ENCODE results near the gene MIA. TPM values are rescaled to one million over a fixed set of nuclear protein-coding genes. Genes with fewer than 3 reads are reported as not detected.

The MIA gene
- total RNA-seq, 4 donors from 2014 or later: not detected

GRCh38 chr19:40777645-40777936 lies 2.3 kb downstream of the MIA start:
- ATAC-seq (no peak), DNase-seq (no peak)
- in situ Hi-C loops (cut with MboI; ENCODE audit: low sequenced_read_pairs in 4 of 4): no loop called here
- Histone ChIP-seq H3K4me3 (peak overlapping the region; percentile 73 to 93 (median 84)), H3K27me3 (no peaks in the 10 kb centered on the region), H3K36me3 (no peaks in the 10 kb centered on the region), H3K9me3 (no peaks in the 10 kb centered on the region), H3K27ac (peak overlapping the region; percentile 93 to 99 (median 98)), H3K4me1 (peaks cover 7 to 14% of the 10 kb centered on the region in 2 donors)
- TF ChIP-seq CTCF (IDR thresholded peaks at IDR 0.05 in 4 of 5, conservative IDR thresholded peaks at IDR 0.05 in 1 of 5): no peak
- no peak for TF ChIP-seq POLR2A (IDR thresholded peaks at IDR 0.05)
- intact Hi-C loops (cut with DNase I; ENCODE audit: low total_unique reads): no loop called here

- H3K4me3 ChIP-seq: peak within 1 kb of the TSS; percentile 79 to 93 (median 89)
- in situ Hi-C loops (cut with MboI; ENCODE audit: low sequenced_read_pairs in 4 of 4): no loop called here
- TF ChIP-seq CTCF (IDR thresholded peaks at IDR 0.05 in 4 of 5, conservative IDR thresholded peaks at IDR 0.05 in 1 of 5) (peak in 2 of 5 experiments; percentile 25 to 27), POLR2A (IDR thresholded peaks at IDR 0.05) (peak; percentile 76 to 81)
- ATAC-seq: peak; percentile 92
- peaks cover 7 to 14% of the 10 kb centered on the region in 2 donors for H3K4me1 ChIP-seq
- no peaks in the 10 kb centered on the region for H3K9me3 ChIP-seq
- intact Hi-C loops (cut with DNase I; ENCODE audit: low total_unique reads): loop anchor here (1.0 kb wide), 4 partner anchors 20 to 63 kb away; partner anchors contain the start of gene SNRPA
- no peaks in the 10 kb centered on the region for H3K36me3 ChIP-seq
- H3K27me3 ChIP-seq: no peaks in the 10 kb centered on the region
- peak; percentile 100 for DNase-seq
- H3K27ac ChIP-seq: peak within 1 kb of the TSS; percentile 93 to 99 (median 98)
These were observed 2.8 kb downstream of the MIA start, which contains the start of gene RAB4B for GRCh38 chr19:40777937-40778705. Gene RAB4B (plus strand): TSS chr19:40778247. CDS start chr19:40778376, 129 bp downstream.

GRCh38 chr19:40778706-40779284 lies 3.5 kb downstream of the MIA start:
- ATAC-seq: no peak
- DNase-seq: no peak
- TF ChIP-seq CTCF (IDR thresholded peaks at IDR 0.05 in 4 of 5, conservative IDR thresholded peaks at IDR 0.05 in 1 of 5) (no peak), POLR2A (IDR thresholded peaks at IDR 0.05) (no peak)
- Histone ChIP-seq H3K27ac (peak overlapping the region; percentile 93 to 99 (median 98)), H3K4me3 (peak overlapping the region; percentile 79 to 93 (median 89)), H3K9me3 (no peaks in the 10 kb centered on the region), H3K27me3 (no peaks in the 10 kb centered on the region), H3K36me3 (no peaks in the 10 kb centered on the region), H3K4me1 (peaks cover 7 to 14% of the 10 kb centered on the region in 2 donors)
- in situ Hi-C loops (cut with MboI; ENCODE audit: low sequenced_read_pairs in 4 of 4) (no loop called here), intact Hi-C loops (cut with DNase I; ENCODE audit: low total_unique reads) (loop anchor here (1.0 kb wide), 4 partner anchors 20 to 63 kb away; partner anchors contain the start of gene SNRPA)

GRCh38 chr19:40780582-40780981 lies 5.3 kb downstream of the MIA start:
- Histone ChIP-seq H3K27ac (no peak overlapping the region), H3K4me3 (no peak overlapping the region), H3K36me3 (no peaks in the 10 kb centered on the region), H3K27me3 (no peaks in the 10 kb centered on the region), H3K9me3 (no peaks in the 10 kb centered on the region), H3K4me1 (peaks cover 7 to 14% of the 10 kb centered on the region in 2 donors)
- in situ Hi-C loops (cut with MboI; ENCODE audit: low sequenced_read_pairs in 4 of 4) (no loop called here), intact Hi-C loops (cut with DNase I; ENCODE audit: low total_unique reads) (no loop called here)
- DNase-seq: no peak
- ATAC-seq: no peak
- TF ChIP-seq POLR2A (IDR thresholded peaks at IDR 0.05): no peak
- TF ChIP-seq CTCF (IDR thresholded peaks at IDR 0.05 in 4 of 5, conservative IDR thresholded peaks at IDR 0.05 in 1 of 5): no peak

Measured in gastrocnemius medialis (tissue), 4 donors.